Measurements from ENCODE around the gene TET2.
A peak's percentile ranks its signal among the peaks of the same experiment; 100 is the strongest.
"Not testable (repeated sequence)": the region's sequence is repeated elsewhere in the genome, so short reads cannot be mapped to it uniquely, and the experiment has no call there.

The TET2 gene

GRCh38 chr4:105240037-105240436 is 93.4 kb downstream of the TET2 start:
- no peak for DNase-seq

GRCh38 chr4:105241451-105241850 is 94.8 kb downstream of the TET2 start:
- DNase-seq: no peak

- DNase-seq: no peak
These were observed 96.8 kb downstream of the TET2 start for GRCh38 chr4:105243446-105243845.

GRCh38 chr4:105246712-105247111 is 100.0 kb downstream of the TET2 start:
- DNase-seq: no peak

DNA sequence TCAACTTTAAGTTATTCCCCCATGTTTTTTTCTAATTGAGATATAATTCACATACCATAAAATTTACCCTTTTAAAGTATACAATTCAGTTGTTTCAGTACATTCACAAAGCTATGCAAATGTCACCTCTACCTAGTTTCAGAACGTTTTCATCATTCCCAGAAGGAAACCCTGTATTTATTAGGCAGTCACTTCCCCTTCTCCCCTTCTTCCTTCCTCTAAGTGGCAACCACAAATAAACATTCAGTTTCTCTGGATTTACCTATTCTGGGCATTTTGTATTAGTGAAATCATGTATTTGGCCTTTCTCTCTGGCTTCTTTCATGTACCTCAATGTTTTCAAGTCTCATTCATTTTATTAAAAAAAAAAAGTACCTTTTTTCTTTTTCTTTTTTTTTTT is 101.9 kb downstream of the TET2 start:
- no peak for DNase-seq

DNA sequence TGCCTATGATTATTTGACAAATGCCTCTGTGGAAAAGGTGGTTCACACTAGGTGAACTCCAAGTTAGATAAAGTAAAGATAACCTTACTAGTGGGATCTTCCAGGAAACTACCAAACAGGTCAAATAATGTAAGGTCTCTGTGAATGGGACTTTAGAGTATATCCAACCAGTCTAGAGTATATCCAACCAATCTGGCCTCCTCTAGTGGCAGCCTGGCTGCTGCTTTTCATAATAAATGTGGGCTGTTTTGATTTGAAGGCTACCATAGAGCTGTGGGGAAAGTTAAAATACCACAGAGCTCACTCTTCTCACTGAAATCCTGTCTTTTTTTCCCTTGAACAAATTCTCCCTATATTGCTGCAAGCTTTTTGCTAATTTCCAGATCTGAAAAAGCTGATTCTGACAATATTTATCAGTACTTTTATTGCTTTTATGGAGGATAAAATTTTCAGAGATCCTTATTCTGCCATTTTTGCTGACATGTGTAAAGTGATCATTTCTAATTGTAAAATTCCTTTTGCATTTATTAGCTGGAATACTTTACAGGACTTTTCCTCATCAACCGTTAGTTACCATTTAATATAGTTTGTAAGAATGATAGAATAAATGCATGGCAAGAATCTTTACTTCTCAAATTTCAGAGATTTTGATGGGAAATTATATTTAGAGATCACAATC is 111.3 kb downstream of the TET2 start:
- no peak for DNase-seq

- DNase-seq: no peak
These were observed 119.0 kb downstream of the TET2 start for GRCh38 chr4:105265689-105266088.

- no peak for DNase-seq
These were observed 120.6 kb downstream of the TET2 start for GRCh38 chr4:105267280-105267679.

DNA sequence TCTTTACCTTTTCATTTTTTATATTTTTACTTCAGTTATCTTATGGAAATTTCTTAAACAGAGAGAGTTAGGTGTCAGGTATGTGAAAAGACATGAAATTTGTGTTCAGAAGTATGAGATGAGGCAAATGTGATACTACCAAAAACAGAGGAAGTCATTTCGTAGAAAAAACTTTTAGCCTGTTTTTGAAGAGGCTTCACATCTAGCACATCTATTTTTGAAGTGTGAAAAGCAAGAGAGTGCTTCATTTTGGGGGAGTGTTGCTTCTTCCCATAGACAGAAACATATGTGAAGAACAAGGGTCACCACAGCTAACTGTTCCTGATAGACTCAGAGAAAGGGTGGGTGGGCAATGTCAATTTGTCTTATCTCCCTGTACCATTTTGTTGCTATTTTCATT is 125.3 kb downstream of the TET2 start:
- no peak for DNase-seq

- DNase-seq: no peak
These were observed 126.6 kb downstream of the TET2 start for GRCh38 chr4:105273230-105273629.

DNA sequence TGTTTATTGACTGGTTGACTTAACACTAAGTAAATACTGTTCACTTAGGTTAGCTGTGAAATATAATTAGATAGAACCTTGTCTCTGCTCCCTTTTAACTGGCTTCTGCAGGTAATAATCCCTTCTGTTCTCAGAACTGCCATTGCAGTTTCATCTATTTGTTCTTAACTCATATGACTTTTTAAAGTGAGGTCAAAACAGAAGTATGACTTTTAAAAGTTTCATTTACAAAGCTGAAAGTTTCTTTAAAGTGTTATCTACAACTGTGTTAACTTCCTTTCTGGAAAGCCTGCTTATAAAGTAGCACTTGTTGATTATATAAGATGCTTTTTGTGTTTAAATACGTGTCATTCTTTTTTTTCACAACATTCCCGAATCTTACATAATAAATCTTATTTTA is 127.4 kb downstream of the TET2 start:
- no peak for DNase-seq

- DNase-seq: no peak
These were observed 127.8 kb downstream of the TET2 start for GRCh38 chr4:105274504-105274903.

DNA sequence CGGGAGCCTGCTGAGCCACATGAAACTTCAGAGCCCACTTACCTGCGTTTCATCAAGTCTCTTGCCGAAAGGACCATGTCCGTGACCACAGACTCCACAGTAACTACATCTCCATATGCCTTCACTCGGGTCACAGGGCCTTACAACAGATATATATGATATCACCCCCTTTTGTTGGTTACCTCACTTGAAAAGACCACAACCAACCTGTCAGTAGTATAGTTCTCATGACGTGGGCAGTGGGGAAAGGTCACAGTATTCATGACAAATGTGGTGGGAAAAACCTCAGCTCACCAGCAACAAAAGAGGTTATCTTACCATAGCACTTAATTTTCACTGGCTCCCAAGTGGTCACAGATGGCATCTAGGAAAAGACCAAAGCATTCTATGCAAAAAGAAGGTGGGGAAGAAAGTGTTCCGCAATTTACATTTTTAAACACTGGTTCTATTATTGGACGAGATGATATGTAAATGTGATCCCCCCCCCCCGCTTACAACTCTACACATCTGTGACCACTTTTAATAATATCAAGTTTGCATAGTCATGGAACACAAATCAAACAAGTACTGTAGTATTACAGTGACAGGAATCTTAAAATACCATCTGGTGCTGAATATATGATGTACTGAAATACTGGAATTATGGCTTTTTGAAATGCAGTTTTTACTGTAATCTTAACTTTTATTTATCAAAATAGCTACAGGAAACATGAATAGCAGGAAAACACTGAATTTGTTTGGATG is 129.9 kb downstream of the TET2 start:
- DNase-seq: peak; percentile 16

DNA sequence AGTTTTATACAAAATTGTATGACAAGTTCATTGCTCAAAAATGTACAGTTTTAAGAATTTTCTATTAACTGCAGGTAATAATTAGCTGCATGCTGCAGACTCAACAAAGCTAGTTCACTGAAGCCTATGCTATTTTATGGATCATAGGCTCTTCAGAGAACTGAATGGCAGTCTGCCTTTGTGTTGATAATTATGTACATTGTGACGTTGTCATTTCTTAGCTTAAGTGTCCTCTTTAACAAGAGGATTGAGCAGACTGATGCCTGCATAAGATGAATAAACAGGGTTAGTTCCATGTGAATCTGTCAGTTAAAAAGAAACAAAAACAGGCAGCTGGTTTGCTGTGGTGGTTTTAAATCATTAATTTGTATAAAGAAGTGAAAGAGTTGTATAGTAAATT is 131.0 kb downstream of the TET2 start:
- DNase-seq: no peak

GRCh38 chr4:105279314-105279713 is 132.6 kb downstream of the TET2 start:
- no peak for DNase-seq

- DNase-seq: no peak
These were observed 133.9 kb downstream of the TET2 start for GRCh38 chr4:105280338-105281123.

DNA sequence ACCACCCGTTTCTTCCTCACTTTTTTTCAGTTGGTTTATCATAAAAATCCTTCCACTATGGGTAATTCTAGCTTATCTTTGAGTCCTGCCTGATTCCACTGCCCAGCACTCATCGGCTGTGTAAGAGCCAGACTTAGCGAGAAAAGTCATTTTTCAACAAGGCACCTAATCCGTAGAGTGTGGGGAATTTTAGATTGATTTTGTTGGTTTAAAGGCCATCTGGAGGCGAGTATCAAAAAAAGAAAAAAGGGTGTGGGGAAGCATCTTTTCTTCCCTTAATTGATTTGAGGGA is 134.4 kb downstream of the TET2 start:
- no peak for DNase-seq

DNA sequence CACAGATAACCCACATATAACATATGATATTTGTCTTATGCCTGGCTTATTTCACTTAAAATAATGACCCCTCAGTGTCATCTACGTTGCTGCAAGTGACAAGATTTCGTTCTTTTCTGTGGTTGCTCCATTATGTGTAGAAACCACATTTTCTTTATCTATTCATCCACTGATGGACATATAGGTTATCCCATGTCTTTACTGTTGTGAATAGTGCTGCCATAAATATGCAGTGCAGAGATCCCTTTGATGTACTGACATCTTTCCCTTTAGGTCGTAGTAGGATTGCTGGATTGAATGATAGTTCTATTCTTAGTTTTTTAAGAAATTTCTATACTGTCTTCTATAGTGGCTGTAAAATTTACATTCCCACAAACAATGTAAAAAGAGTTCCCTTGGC is 135.8 kb downstream of the TET2 start:
- no peak for DNase-seq

DNA sequence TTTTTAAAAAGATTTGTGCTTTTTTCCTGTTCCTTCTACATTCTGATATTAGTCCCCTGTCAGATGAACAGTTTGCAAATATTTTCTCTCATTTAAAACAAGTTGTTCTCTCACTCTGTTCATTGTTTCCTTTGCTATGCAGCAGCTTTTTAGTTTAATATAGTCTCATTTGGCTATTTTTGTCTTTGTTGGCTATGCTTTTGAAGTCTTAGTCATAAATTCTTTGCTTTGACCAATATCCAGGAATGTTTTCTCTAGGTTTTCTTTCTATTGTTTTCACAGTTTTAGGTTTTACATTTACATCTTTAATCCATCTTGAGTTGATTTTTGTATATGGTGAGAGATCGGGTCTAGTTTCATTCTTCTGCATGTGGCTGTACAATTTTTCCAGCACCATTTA is 136.8 kb downstream of the TET2 start:
- no peak for DNase-seq

- DNase-seq: no peak
These were observed 141.4 kb downstream of the TET2 start for GRCh38 chr4:105288121-105288520.

GRCh38 chr4:105291925-105292324 is 145.2 kb downstream of the TET2 start:
- no peak for DNase-seq

DNA sequence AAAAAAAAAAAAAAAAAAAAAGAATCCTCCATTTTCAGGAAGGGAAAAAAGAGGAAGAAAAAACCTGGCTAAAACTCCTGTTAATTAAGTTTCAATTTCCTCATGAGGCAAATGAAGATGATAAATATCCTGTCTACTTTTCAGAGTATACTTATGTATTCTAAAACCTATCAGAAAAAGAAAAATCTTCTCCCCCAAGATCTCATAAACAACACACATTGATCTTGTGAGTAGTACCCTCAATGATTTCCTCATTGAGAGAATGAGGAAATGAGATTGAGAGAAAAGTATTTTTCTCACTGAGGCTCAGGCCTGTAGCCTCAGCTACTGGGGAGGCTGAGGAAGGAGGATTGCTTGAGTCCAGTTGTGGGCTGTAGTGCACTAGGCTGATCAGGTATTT is 146.7 kb downstream of the TET2 start:
- no peak for DNase-seq

DNA sequence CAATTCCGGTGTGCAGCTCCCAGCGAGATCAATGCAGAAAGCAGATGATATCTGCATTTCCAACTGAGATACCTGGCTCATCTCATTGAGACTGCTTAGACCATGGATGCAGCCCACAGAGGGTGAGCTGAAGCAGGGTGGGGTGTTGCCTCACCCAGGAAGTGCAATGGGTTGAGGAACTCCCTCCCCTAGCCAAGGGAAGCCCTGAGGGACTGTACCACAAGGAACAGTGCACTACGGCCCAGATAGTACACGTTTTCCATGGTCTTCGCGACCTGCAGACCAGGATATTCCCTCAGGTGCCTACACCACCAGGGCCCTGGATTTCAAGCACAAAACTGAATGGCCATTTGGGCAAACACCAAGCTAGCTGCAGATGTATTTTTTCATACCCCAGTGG is 150.0 kb downstream of the TET2 start:
- no peak for DNase-seq

DNA sequence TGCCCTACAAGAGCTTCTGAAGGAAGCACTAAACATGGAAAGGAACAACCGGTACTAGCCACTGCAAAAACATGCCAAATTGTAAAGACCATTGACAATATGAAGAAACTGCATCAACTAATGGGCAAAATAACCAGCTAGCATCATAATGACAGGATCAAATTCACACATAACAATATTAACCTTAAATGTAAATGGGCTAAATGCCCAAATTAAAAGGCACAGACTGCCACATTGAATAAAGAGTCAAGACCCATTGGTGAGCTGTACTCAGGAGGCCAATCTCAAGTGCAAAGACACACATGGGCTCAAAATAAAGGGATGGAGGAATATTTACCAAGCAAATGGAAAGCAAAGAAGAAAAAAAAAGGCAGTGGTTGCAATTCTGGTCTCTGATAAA is 152.4 kb downstream of the TET2 start:
- DNase-seq: not testable (repeated sequence)
